HG02588 (cell line): ENCODE measurements around the gene LIME1.
"Not testable (repeated sequence)": the region's sequence is repeated elsewhere in the genome, so short reads cannot be mapped to it uniquely, and the experiment has no call there.

Experiments used
- ATAC-seq: cut with Tn5 transposase; IDR thresholded peaks from one replicate; pipeline ENCODE4 v1.9.1; 2021; ENCODE audit warnings: mild to moderate bottlenecking, moderate library complexity; ENCODE audit not compliant: unreplicated experiment

The LIME1 gene

GRCh38 chr20:63707558-63708300 lies 28.7 kb upstream of the LIME1 start, which contains the start of the genes ARFRP1 and ZGPAT:
TSS of gene ARFRP1 (minus strand) at chr20:63707976. CDS start at chr20:63707091, 885 bp downstream.
TSS of gene ZGPAT (plus strand) at chr20:63708039. CDS start at chr20:63708581, 542 bp downstream.
- peak; percentile 67 for ATAC-seq

GRCh38 chr20:63708301-63709148 lies 27.9 kb upstream of the LIME1 start:
- peak; percentile 21 for ATAC-seq

GRCh38 chr20:63709149-63709527 lies 27.3 kb upstream of the LIME1 start:
- ATAC-seq: no peak

- no peak for ATAC-seq
These were observed 25.3 kb upstream of the LIME1 start for GRCh38 chr20:63711085-63711645.

GRCh38 chr20:63712191-63712590 lies 24.3 kb upstream of the LIME1 start:
- ATAC-seq: no peak

DNA sequence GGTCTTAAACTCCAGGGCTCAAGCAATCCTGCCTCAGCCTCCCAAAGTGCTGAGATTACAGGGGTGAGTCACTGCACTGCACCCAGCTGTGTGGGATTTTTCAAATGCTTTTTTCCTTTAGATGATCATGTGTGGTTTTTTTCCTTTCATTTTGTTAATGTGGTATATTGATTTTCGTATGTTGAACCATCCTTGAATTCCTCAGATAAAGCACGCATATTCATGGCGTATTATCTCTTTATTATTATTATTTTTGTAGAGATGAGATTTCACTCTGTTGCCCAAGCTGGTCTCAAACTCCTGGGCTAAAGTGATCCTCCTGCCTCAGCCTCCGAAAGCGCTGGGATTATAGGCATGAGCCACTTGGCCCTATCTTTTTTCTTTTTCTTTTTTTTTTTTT lies 21.6 kb upstream of the LIME1 start:
- ATAC-seq: no peak

DNA sequence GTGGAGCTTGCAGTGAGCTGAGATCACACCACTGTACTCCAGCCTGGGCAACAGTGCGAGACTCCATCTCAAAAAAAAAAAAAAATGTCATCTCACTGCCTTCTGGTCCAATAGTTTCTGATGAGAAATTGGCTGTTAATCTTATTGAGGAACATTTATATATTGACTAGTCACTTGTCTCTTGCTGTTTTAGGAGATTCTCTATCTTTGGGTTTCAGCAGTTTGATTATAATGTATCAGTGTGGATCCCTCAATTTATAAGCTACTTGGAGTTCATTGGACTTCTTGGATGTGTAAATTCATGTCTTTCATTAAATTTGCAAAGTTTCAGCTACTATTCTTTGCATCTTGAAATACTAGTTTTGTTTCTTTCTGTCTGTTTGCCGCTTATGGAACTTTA lies 17.5 kb upstream of the LIME1 start:
- ATAC-seq: no peak

- ATAC-seq: not testable (repeated sequence)
These were observed 13.4 kb upstream of the LIME1 start for GRCh38 chr20:63722967-63723622.

DNA sequence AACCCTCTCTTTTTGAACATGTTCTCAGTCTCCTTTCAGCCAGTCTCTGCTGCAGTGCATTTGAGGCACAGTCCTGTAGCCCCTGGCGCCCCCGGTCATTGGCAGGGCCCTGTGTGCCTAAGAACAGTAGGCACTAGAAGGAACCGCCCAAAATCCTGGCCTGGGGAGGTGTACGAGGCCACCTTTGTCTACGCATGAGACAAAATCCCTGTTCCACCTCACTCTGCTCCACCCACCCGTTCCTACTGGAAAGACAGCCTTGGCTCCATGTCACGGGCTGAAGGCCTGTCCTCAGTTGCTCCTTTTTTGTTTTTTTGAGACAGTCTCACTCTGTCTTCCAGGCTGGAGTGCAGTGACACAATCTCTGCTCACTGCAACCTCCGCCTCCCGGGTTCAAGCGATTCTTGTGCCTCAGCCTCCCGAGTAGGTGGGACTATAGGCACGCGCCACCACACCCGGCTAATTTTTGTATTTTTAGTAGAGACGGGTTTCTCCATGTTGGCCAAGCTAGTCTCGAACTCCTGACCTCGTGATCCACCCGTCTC lies 6.2 kb upstream of the LIME1 start:
- ATAC-seq: not testable (repeated sequence)

DNA sequence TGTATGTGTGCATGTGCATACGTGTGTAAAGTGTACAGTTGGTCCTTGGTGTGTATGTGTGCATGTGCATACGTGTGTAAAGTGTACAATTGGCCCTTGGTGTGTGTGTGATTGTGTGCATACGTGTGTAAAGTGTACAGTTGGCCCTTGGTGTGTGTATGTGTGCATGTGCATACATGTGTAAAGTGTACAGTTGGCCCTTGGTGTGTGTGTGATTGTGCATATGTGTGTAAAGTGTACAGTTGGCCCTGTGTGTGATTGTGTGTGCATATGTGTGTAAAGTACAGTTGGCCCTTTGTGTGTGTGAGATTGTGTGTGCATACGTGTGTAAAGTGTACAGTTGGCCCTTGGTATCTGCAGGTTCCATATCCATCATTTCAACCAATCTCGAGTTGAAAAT lies 5.1 kb upstream of the LIME1 start:
- no peak for ATAC-seq

- ATAC-seq: no peak
These were observed 4.1 kb upstream of the LIME1 start for GRCh38 chr20:63732118-63733095.

DNA sequence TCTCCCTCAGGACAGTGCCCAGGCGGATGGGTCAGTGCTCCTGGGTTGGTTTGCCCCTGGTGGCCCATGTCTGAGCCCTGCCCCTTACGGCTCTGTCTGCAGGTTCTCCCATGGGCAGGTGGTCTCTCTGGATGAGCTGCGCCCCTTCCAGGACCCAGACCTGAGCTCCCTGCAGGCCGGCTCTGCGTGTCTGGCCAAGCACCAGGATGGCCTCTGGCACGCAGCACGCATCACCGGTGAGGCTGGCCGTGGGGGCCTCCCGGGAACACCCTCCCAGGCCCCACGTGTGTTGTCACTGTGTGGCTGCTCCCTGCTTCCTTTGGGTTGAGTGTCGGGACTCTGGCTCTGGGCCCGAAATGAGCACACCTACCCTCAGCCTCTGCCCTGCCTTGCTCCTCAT lies 3.3 kb upstream of the LIME1 start:
- no peak for ATAC-seq

- ATAC-seq: no peak
These were observed 2.8 kb upstream of the LIME1 start for GRCh38 chr20:63733579-63734081.

- ATAC-seq: no peak
These were observed 2.1 kb upstream of the LIME1 start for GRCh38 chr20:63734111-63734945.

- ATAC-seq: no peak
These were observed 1.3 kb upstream of the LIME1 start for GRCh38 chr20:63734946-63735858.

GRCh38 chr20:63736893-63737694 lies 630 bp downstream of the LIME1 start:
- no peak for ATAC-seq

GRCh38 chr20:63737695-63737944 lies 1.2 kb downstream of the LIME1 start:
- ATAC-seq: no peak
